Raji (cell line): ENCODE measurements around the gene NKX2-4.

Experiments used
- POLR2A ChIP-seq: IDR thresholded peaks from 2 replicates; pipeline ENCODE4 v1.6.1; 2011; ENCODE audit warnings: low read depth, low read length, control low read depth; ENCODE audit not compliant: insufficient read depth

NKX2-4 gene

GRCh38 chr20:21378259-21378658 lies 19.1 kb downstream of the NKX2-4 start:
- TF ChIP-seq POLR2A, result no peak

- TF ChIP-seq POLR2A, result no peak
Observed at GRCh38 chr20:21377701-21378100, 19.6 kb downstream of the NKX2-4 start.

GRCh38 chr20:21376626-21377025 lies 20.7 kb downstream of the NKX2-4 start:
- TF ChIP-seq POLR2A, result no peak

GRCh38 chr20:21373436-21373835 lies 23.9 kb downstream of the NKX2-4 start:
- TF ChIP-seq POLR2A, result no peak

GRCh38 chr20:21372016-21372415 lies 25.3 kb downstream of the NKX2-4 start:
- no peak for TF ChIP-seq POLR2A

GRCh38 chr20:21371193-21371592 lies 26.1 kb downstream of the NKX2-4 start:
- no peak for TF ChIP-seq POLR2A

GRCh38 chr20:21368791-21369190 lies 28.5 kb downstream of the NKX2-4 start:
- TF ChIP-seq POLR2A, result no peak

GRCh38 chr20:21365771-21366170 lies 31.6 kb downstream of the NKX2-4 start:
- TF ChIP-seq POLR2A, result no peak

GRCh38 chr20:21364413-21364812 lies 32.9 kb downstream of the NKX2-4 start:
- TF ChIP-seq POLR2A, result no peak

GRCh38 chr20:21361266-21361665 lies 36.1 kb downstream of the NKX2-4 start:
- TF ChIP-seq POLR2A, result no peak

- TF ChIP-seq POLR2A, result no peak
Observed at GRCh38 chr20:21360705-21361104, 36.6 kb downstream of the NKX2-4 start.

- TF ChIP-seq POLR2A, result no peak
Observed at GRCh38 chr20:21358737-21359136, 38.6 kb downstream of the NKX2-4 start.

GRCh38 chr20:21357844-21358243 lies 39.5 kb downstream of the NKX2-4 start:
- TF ChIP-seq POLR2A, result no peak

- TF ChIP-seq POLR2A, result no peak
Observed at GRCh38 chr20:21356386-21356785, 40.9 kb downstream of the NKX2-4 start.

GRCh38 chr20:21355981-21356380 lies 41.3 kb downstream of the NKX2-4 start:
- TF ChIP-seq POLR2A, result no peak

- no peak for TF ChIP-seq POLR2A
Observed at GRCh38 chr20:21353236-21353635, 44.1 kb downstream of the NKX2-4 start.

GRCh38 chr20:21352703-21353102 lies 44.6 kb downstream of the NKX2-4 start:
- TF ChIP-seq POLR2A, result no peak
